HCT116 (cell line): ENCODE measurements around the gene KRTAP9-9. TPM values are rescaled to one million over a fixed set of nuclear protein-coding genes. Genes with fewer than 3 reads are reported as not detected.

Experiments used
- ATAC-seq: fragments of 200-7000 bp; cut with Tn5 transposase; 2 replicates; pipeline ENCODE4 v1.9.1; 2020; ENCODE audit warnings: mild to moderate bottlenecking, moderate library complexity
- BruUV-seq: library from RNA; stranded (reverse); fragments of 400-500 nt; replicated peaks from 2 replicates; lab custom pipeline; 2021; lab: Mats Ljungman, UMichigan
- CTCF ChIA-PET: fragments of 300-600 bp; sonication (Branson Sonifier 250); formaldehyde crosslinking; loops from one replicate; lab custom pipeline; 2021; ENCODE audit warnings: antibody characterized with exemption; lab: Charles Lee
- POLR2A ChIA-PET: fragments of 300-600, 350-600 bp; sonication (Branson Sonifier 250); formaldehyde crosslinking; loops from one replicate; lab custom pipeline; 2021; ENCODE audit warnings: antibody characterized with exemption; lab: Charles Lee
- RAD21 ChIA-PET, 2 experiments: fragments of 300-600 bp; sonication (Branson Sonifier 250); formaldehyde crosslinking; loops; one replicate each; lab custom pipeline; 2023; ENCODE audit warnings: low total read pairs in 2 of 2; ENCODE audit not compliant: uncharacterized antibody in 2 of 2, unreplicated experiment in 2 of 2, low non-redundant PET in 1 of 2; lab: Charles Lee
- DNase-seq: peaks from one replicate; pipeline ENCODE4 v3.0.0-alpha.2; 2010; ENCODE audit warnings: low read depth, low spot score
- H2AFZ ChIP-seq: fragments of 200-600 bp; shearing (Covaris generic), sonication (generic); 2 replicates; pipeline ENCODE4 v1.6.1; 2017; ENCODE audit warnings: low read depth, mixed run types, mixed read lengths, antibody characterized with exemption, low read length; ENCODE audit not compliant: poor library complexity, severe bottlenecking
- H3K27ac ChIP-seq: 2 replicates; pipeline ENCODE4 v1.5.1; 2012; ENCODE audit warnings: low read depth, low read length
- H3K27me3 ChIP-seq: fragments of 200-600 bp; sonication (generic); 2 replicates; pipeline ENCODE4 v1.6.1; 2016; ENCODE audit warnings: mixed run types, low read length, mixed read lengths; ENCODE audit not compliant: insufficient read depth
- H3K36me3 ChIP-seq, 2 experiments: fragments of 200-500 bp in 1 of 2; fragments of 200-600 bp in 1 of 2; sonication (Bioruptor generic) in 1 of 2; sonication (generic) in 1 of 2; 2 replicates each; pipeline versions ENCODE4 v1.5.1 to v1.6.1; 2014 to 2016; ENCODE audit warnings: low read length in 2 of 2, inconsistent platforms in 1 of 2, mixed read lengths in 1 of 2, mixed run types in 1 of 2; ENCODE audit not compliant: insufficient read depth in 2 of 2, control insufficient read depth in 1 of 2
- H3K4me1 ChIP-seq, 2 experiments: fragments of 200-600 bp in 1 of 2; sonication (generic) in 1 of 2; 2 replicates each; pipeline versions ENCODE4 v1.5.1 to v1.6.1; 2012 to 2017; ENCODE audit warnings: low read length in 2 of 2, inconsistent platforms in 1 of 2, mild to moderate bottlenecking in 1 of 2, mixed read lengths in 1 of 2, mixed run types in 1 of 2, moderate library complexity in 1 of 2; ENCODE audit not compliant: insufficient read depth in 2 of 2, control insufficient read depth in 1 of 2
- H3K4me2 ChIP-seq: fragments of 200-600 bp; sonication (generic); 2 replicates; pipeline ENCODE4 v1.6.1; 2017; ENCODE audit warnings: mixed run types, low read length, mixed read lengths
- H3K4me3 ChIP-seq, 2 experiments: fragments of 200-600 bp in 1 of 2; sonication (generic) in 1 of 2; replicated peaks in 1 of 2; 2 replicates each; pipeline ENCODE4 v1.5.1; 2011 to 2016; ENCODE audit warnings: low read length in 2 of 2, control low read depth in 1 of 2, low read depth in 1 of 2, mild to moderate bottlenecking in 1 of 2, mixed read lengths in 1 of 2, mixed run types in 1 of 2
- H3K79me2 ChIP-seq: fragments of 200-600 bp; sonication (generic); 2 replicates; pipeline ENCODE4 v1.6.1; 2017; ENCODE audit warnings: mild to moderate bottlenecking, mixed run types, low read length, moderate library complexity, mixed read lengths; ENCODE audit not compliant: insufficient read depth
- H3K9ac ChIP-seq: fragments of 200-600 bp; sonication (generic); 2 replicates; pipeline ENCODE4 v1.6.1; 2016; ENCODE audit warnings: low read length, mixed read lengths
- H3K9me2 ChIP-seq: fragments of 200-600 bp; sonication (generic), shearing (Covaris generic); 2 replicates; pipeline ENCODE4 v1.6.1; 2017; ENCODE audit warnings: mixed run types, mild to moderate bottlenecking, moderate library complexity; ENCODE audit not compliant: insufficient read depth
- H3K9me3 ChIP-seq, 2 experiments: fragments of 200-500 bp in 1 of 2; fragments of 200-600 bp in 1 of 2; sonication (Bioruptor generic) in 1 of 2; sonication (generic) in 1 of 2; 2 replicates each; pipeline ENCODE4 v1.6.1; 2014 to 2017; ENCODE audit warnings: low read length in 2 of 2, mixed read lengths in 2 of 2, inconsistent platforms in 1 of 2, low read depth in 1 of 2, mild to moderate bottlenecking in 1 of 2, mixed run types in 1 of 2, moderate library complexity in 1 of 2; ENCODE audit not compliant: control insufficient read depth in 1 of 2, insufficient read depth in 1 of 2
- H4K20me1 ChIP-seq: fragments of 200-600 bp; sonication (generic), shearing (Covaris generic); 2 replicates; pipeline ENCODE4 v1.6.1; 2017; ENCODE audit warnings: mixed run types, mild to moderate bottlenecking, moderate library complexity; ENCODE audit not compliant: insufficient read depth
- CEBPB ChIP-seq: IDR thresholded peaks from 2 replicates; pipeline ENCODE4 v1.6.1; 2012; ENCODE audit warnings: low read depth
- ELF1 ChIP-seq: IDR thresholded peaks from 2 replicates; pipeline ENCODE4 v1.6.1; 2012; ENCODE audit warnings: low read depth, borderline replicate concordance
- EZH2phosphoT487 ChIP-seq: fragments of 200-600 bp; IDR thresholded peaks from 2 replicates; pipeline ENCODE4 v1.6.1; 2018; ENCODE audit warnings: antibody characterized with exemption, borderline replicate concordance
- FOSL1 ChIP-seq: IDR thresholded peaks from 2 replicates; pipeline ENCODE4 v1.6.1; 2012; ENCODE audit warnings: low read depth
- JUND ChIP-seq: IDR thresholded peaks from 2 replicates; pipeline ENCODE4 v1.6.1; 2012
- POLR2A ChIP-seq: IDR thresholded peaks from 2 replicates; pipeline ENCODE4 v1.7.0; 2011; ENCODE audit warnings: borderline replicate concordance; ENCODE audit not compliant: insufficient read depth, insufficient read length; ENCODE audit errors: extremely low read depth
- SIN3A ChIP-seq: IDR thresholded peaks from 2 replicates; pipeline ENCODE4 v1.6.1; 2012; ENCODE audit warnings: low read depth
- TCF7L2 ChIP-seq: IDR thresholded peaks from 2 replicates; pipeline ENCODE4 v1.7.0; 2011; ENCODE audit warnings: borderline replicate concordance, inconsistent platforms; ENCODE audit not compliant: insufficient read depth, insufficient read length; ENCODE audit errors: extremely low read depth
- YY1 ChIP-seq: IDR thresholded peaks from 2 replicates; pipeline ENCODE4 v1.6.1; 2011; ENCODE audit warnings: low read length, low read depth, moderate library complexity, mild to moderate bottlenecking; ENCODE audit not compliant: insufficient replicate concordance; ENCODE audit errors: extremely low read depth
- intact Hi-C: fragments of 100-400 bp; cut with micrococcal nuclease; formaldehyde crosslinking; loops from 2 replicates; pipeline ENCODE4 v1.10.0; 2022
- total RNA-seq: library from RNA; stranded (reverse); gene quantifications from one replicate; pipeline ENCODE4 v1.2.1, GENCODE V29; 2021; ENCODE audit not compliant: unreplicated experiment
- TF ChIP-seq, protein P1 (sequence below): IDR thresholded peaks from 2 replicates; pipeline ENCODE4 v1.6.1; 2012; ENCODE audit warnings: low read depth
- TF ChIP-seq, protein P2 (sequence below): IDR thresholded peaks from 2 replicates; pipeline ENCODE4 v1.6.1; 2011; ENCODE audit warnings: mild to moderate bottlenecking, low read length, moderate library complexity; ENCODE audit not compliant: insufficient replicate concordance; ENCODE audit errors: extremely low read depth
- TF ChIP-seq, protein P3 (sequence below): IDR thresholded peaks from 2 replicates; pipeline ENCODE4 v1.6.1; 2012
- TF ChIP-seq, protein P4 (sequence below), 3 experiments: fragments of 200-600 bp in 1 of 3; sonication (generic) in 1 of 3; IDR thresholded peaks in 2 of 3; conservative IDR thresholded peaks in 1 of 3; 2 replicates each; pipeline ENCODE4 v1.5.1; 2012 to 2017; ENCODE audit warnings: low read depth in 2 of 3, low read length in 2 of 3, antibody characterized with exemption in 1 of 3, borderline replicate concordance in 1 of 3, control low read depth in 1 of 3, mild to moderate bottlenecking in 1 of 3, mixed read lengths in 1 of 3, mixed run types in 1 of 3, moderate library complexity in 1 of 3; ENCODE audit not compliant: insufficient read depth in 1 of 3

The KRTAP9-9 gene
- total RNA-seq, 1 experiment from 2014 or later, result not detected

DNA sequence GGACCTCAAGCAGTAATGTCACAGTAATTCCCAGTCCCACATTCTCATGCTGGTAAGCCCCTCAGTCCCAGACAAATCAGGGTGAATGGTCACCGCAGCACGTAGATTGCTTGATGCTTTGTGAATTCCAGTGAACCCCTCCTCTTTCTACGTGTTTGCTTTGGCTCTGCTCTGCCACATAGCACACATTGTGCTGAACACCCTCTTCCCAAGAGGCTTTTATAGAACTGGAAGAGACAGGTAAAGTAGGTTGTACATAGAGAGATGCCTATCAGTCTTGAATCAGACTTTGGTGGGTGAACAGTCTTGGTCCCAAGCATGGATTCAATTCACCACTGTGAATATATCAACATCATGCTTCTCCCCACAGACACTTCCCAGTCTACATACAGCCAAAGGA, 9.4 kb downstream of the KRTAP9-9 start (continued):
- TF ChIP-seq, protein P1, sequence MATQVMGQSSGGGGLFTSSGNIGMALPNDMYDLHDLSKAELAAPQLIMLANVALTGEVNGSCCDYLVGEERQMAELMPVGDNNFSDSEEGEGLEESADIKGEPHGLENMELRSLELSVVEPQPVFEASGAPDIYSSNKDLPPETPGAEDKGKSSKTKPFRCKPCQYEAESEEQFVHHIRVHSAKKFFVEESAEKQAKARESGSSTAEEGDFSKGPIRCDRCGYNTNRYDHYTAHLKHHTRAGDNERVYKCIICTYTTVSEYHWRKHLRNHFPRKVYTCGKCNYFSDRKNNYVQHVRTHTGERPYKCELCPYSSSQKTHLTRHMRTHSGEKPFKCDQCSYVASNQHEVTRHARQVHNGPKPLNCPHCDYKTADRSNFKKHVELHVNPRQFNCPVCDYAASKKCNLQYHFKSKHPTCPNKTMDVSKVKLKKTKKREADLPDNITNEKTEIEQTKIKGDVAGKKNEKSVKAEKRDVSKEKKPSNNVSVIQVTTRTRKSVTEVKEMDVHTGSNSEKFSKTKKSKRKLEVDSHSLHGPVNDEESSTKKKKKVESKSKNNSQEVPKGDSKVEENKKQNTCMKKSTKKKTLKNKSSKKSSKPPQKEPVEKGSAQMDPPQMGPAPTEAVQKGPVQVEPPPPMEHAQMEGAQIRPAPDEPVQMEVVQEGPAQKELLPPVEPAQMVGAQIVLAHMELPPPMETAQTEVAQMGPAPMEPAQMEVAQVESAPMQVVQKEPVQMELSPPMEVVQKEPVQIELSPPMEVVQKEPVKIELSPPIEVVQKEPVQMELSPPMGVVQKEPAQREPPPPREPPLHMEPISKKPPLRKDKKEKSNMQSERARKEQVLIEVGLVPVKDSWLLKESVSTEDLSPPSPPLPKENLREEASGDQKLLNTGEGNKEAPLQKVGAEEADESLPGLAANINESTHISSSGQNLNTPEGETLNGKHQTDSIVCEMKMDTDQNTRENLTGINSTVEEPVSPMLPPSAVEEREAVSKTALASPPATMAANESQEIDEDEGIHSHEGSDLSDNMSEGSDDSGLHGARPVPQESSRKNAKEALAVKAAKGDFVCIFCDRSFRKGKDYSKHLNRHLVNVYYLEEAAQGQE, result no peak
- TF ChIP-seq, protein P2, sequence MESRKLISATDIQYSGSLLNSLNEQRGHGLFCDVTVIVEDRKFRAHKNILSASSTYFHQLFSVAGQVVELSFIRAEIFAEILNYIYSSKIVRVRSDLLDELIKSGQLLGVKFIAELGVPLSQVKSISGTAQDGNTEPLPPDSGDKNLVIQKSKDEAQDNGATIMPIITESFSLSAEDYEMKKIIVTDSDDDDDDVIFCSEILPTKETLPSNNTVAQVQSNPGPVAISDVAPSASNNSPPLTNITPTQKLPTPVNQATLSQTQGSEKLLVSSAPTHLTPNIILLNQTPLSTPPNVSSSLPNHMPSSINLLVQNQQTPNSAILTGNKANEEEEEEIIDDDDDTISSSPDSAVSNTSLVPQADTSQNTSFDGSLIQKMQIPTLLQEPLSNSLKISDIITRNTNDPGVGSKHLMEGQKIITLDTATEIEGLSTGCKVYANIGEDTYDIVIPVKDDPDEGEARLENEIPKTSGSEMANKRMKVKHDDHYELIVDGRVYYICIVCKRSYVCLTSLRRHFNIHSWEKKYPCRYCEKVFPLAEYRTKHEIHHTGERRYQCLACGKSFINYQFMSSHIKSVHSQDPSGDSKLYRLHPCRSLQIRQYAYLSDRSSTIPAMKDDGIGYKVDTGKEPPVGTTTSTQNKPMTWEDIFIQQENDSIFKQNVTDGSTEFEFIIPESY, result no peak

DNA sequence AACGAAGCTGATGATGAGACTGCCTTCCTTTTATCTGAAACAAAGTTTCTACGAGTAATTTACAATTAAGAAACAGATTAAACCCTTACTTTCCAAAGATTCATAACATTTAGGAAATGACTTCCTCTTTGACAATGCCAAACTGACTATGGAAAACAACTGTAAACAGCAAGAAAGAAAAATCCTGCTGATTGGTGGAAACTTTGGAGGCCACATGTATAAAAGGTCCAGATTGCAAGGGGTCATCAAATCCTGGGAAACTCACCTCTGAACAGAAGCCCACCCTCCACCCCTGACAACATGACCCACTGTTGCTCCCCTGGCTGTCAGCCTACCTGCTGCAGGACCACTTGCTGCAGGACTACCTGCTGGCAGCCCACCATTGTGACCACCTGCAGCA, 9.9 kb downstream of the KRTAP9-9 start, which contains the start of gene KRTAP9-6:
Gene KRTAP9-6 (plus strand): TSS at position 301 of the 400 bp plus-strand sequence. CDS start 0 bp downstream, at position 301.
- Histone ChIP-seq H3K27me3 (no peaks in the 10 kb centered on the region), H3K4me2 (no peak within 1 kb of the TSS), H3K4me3 (no peak within 1 kb of the TSS), H3K27ac (no peak within 1 kb of the TSS), H3K9me2 (no peaks in the 10 kb centered on the region), H3K36me3 (no peaks in the 10 kb centered on the region), H3K79me2 (no peaks in the 10 kb centered on the region), H3K4me1 (no peaks in the 10 kb centered on the region), H4K20me1 (no peaks in the 10 kb centered on the region), H3K9me3 (no peaks in the 10 kb centered on the region), H2AFZ (no peak within 1 kb of the TSS), H3K9ac (no peak within 1 kb of the TSS)
- POLR2A ChIA-PET, result no interaction called here
- no peak for TF ChIP-seq CEBPB
- no peak for TF ChIP-seq FOSL1
- TF ChIP-seq ELF1, result no peak
- TF ChIP-seq, protein P3, sequence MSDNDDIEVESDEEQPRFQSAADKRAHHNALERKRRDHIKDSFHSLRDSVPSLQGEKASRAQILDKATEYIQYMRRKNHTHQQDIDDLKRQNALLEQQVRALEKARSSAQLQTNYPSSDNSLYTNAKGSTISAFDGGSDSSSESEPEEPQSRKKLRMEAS, result no peak
- TF ChIP-seq JUND, result no peak
- TF ChIP-seq EZH2phosphoT487, result no peak
- TF ChIP-seq SIN3A, result no peak
- no peak for TF ChIP-seq POLR2A
- TF ChIP-seq TCF7L2, result no peak
- TF ChIP-seq, protein P4, sequence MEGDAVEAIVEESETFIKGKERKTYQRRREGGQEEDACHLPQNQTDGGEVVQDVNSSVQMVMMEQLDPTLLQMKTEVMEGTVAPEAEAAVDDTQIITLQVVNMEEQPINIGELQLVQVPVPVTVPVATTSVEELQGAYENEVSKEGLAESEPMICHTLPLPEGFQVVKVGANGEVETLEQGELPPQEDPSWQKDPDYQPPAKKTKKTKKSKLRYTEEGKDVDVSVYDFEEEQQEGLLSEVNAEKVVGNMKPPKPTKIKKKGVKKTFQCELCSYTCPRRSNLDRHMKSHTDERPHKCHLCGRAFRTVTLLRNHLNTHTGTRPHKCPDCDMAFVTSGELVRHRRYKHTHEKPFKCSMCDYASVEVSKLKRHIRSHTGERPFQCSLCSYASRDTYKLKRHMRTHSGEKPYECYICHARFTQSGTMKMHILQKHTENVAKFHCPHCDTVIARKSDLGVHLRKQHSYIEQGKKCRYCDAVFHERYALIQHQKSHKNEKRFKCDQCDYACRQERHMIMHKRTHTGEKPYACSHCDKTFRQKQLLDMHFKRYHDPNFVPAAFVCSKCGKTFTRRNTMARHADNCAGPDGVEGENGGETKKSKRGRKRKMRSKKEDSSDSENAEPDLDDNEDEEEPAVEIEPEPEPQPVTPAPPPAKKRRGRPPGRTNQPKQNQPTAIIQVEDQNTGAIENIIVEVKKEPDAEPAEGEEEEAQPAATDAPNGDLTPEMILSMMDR (IDR thresholded peaks at IDR 0.05 in 2 of 3, conservative IDR thresholded peaks at IDR 0.05 in 1 of 3; ENCODE audit: borderline replicate concordance in 1 of 3, insufficient read depth in 1 of 3, low read depth in 2 of 3, low read length in 2 of 3), result no peak
- no peak for TF ChIP-seq YY1
- ATAC-seq (no peak), DNase-seq (no peak)
- intact Hi-C loops, result no loop called here
- RAD21 ChIA-PET, result no interaction called here
- no TSS peak for BruUV-seq
- CTCF ChIA-PET, result no interaction called here
